SK-N-MC (cell line): Measurements from ENCODE around the gene IP6K2.

ENCODE experiments used
- EZH2 ChIP-seq: fragments of 200-600 bp; sonication (generic); IDR thresholded peaks from one replicate; pipeline ENCODE4 v1.6.1; 2017; ENCODE audit warnings: antibody characterized with exemption
- FOXP2 ChIP-seq: optimal IDR thresholded peaks from 2 replicates; pipeline ENCODE3; 2011; ENCODE audit warnings: mild to moderate bottlenecking, moderate library complexity; ENCODE audit not compliant: insufficient read depth; ENCODE audit errors: extremely low read length, control extremely low read depth
- POLR2AphosphoS5 ChIP-seq: IDR thresholded peaks from 2 replicates; pipeline ENCODE4 v1.6.1; 2012; ENCODE audit warnings: mild to moderate bottlenecking, low read depth, low read length, borderline replicate concordance

DNA sequence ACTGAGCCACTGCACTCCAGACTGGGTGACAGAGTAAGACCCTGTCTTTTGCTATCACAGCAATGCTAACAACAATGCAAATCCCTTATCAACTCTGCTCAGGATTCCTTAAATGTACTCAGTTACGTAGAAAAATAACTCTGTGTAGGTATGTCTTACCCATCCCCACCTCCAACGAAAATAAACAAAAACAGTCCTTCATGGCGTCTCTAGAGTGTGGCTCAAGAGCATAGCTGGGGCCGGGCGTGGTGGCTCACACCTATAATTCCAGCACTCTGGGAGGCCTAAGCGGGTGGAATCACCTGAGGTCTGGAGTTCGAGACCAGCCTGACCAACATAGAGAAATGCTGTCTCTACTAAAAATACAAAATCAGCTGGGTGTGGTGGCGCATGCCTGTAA is 18.1 kb downstream of the IP6K2 start:
- TF ChIP-seq EZH2 (no peak), POLR2AphosphoS5 (no peak), FOXP2 (no peak)
